ENCODE data around the gene SDSL. TPM values are rescaled to one million over a fixed set of nuclear protein-coding genes. Genes with fewer than 3 reads are reported as not detected.

Gene SDSL
- total and polyA plus RNA-seq, 4 donors: 5.1 to 15.2 (median 12.1) TPM

GRCh38 chr12:113432986-113433385 lies 10.8 kb downstream of the SDSL start:
- H3K27ac ChIP-seq (ENCODE audit: low read depth, low read length): no peak overlapping the region
- DNase-seq (ENCODE audit: low read depth in 4 of 6, low spot score in 6 of 6): peak in 2 of 6 donors; percentile 46 to 55

GRCh38 chr12:113435367-113435766 lies 13.2 kb downstream of the SDSL start:
- peaks cover 14% of the 10 kb centered on the region for H3K4me1 ChIP-seq (ENCODE audit: control insufficient read depth, insufficient read depth, low read length)
- H3K4me3 ChIP-seq (ENCODE audit: low read depth, low read length): no peak overlapping the region
- peaks cover 12% of the 10 kb centered on the region for H3K36me3 ChIP-seq (ENCODE audit: control insufficient read depth, insufficient read depth, low read length)
- H3K27me3 ChIP-seq (ENCODE audit: control insufficient read depth, insufficient read depth, low read length): no peaks in the 10 kb centered on the region
- WGBS (ENCODE audit: insufficient coverage): 78% methylated on average over 3 of the region's 5 CpGs
- no peaks in the 10 kb centered on the region for H3K9me3 ChIP-seq (ENCODE audit: control insufficient read depth, insufficient read depth, low read length)
- no peak for DNase-seq (ENCODE audit: low read depth in 4 of 6, low spot score in 6 of 6)
- no peak overlapping the region for H3K27ac ChIP-seq (ENCODE audit: low read depth, low read length)

More at GRCh38 chr12:113432986-113433385, 10.8 kb downstream of the SDSL start:
- Histone ChIP-seq H3K36me3 (ENCODE audit: control insufficient read depth, insufficient read depth, low read length) (peaks cover 17% of the 10 kb centered on the region), H3K9me3 (ENCODE audit: control insufficient read depth, insufficient read depth, low read length) (no peaks in the 10 kb centered on the region), H3K27me3 (ENCODE audit: control insufficient read depth, insufficient read depth, low read length) (no peaks in the 10 kb centered on the region), H3K4me1 (ENCODE audit: control insufficient read depth, insufficient read depth, low read length) (peaks cover 11% of the 10 kb centered on the region), H3K4me3 (ENCODE audit: low read depth, low read length) (no peak overlapping the region)

GRCh38 chr12:113436586-113436985 lies 14.4 kb downstream of the SDSL start:
- H3K27ac ChIP-seq (ENCODE audit: low read depth, low read length): no peak overlapping the region
- H3K27me3 ChIP-seq (ENCODE audit: control insufficient read depth, insufficient read depth, low read length): no peaks in the 10 kb centered on the region
- DNase-seq (ENCODE audit: low read depth in 4 of 6, low spot score in 6 of 6): no peak
- 87% methylated on average over 6 of the region's 6 CpGs for WGBS (ENCODE audit: insufficient coverage)
- H3K4me3 ChIP-seq (ENCODE audit: low read depth, low read length): no peak overlapping the region
- H3K36me3 ChIP-seq (ENCODE audit: control insufficient read depth, insufficient read depth, low read length): peaks cover 12% of the 10 kb centered on the region
- peaks cover 14% of the 10 kb centered on the region for H3K4me1 ChIP-seq (ENCODE audit: control insufficient read depth, insufficient read depth, low read length)
- no peaks in the 10 kb centered on the region for H3K9me3 ChIP-seq (ENCODE audit: control insufficient read depth, insufficient read depth, low read length)

DNA sequence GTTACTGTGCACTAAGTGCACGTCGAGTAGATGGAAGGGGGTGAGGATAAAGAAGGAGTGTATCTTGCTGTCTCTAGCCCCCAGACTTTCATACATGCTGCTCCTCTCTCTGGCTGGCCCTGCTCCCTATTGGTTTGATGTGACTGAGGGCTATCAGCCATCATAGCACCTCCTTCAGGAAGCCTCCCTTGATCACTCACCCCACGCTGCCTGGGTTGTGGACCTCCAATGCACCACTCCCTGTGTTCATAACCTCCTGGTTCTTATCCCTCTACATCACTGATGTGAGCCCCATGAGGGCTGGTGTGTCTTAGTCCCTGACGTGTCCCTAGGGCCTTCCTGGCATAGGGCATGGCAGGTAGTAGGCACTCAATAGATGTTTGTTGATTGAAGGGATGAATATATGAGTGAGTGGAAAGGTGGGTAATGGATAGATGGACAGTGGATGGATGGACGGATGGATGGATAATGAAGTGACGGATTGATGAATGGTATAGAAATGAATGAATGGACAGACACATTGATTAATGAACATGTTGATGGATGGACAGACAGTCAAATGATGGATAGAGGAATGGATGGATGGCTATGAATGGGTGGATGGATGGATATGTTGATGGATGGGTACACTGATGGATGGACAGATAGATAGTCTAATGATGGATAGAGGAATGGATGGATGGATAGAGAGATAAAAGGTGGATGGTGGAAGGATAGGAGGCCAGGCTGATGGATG lies 15.0 kb downstream of the SDSL start:
- Histone ChIP-seq H3K27me3 (ENCODE audit: control insufficient read depth, insufficient read depth, low read length) (no peaks in the 10 kb centered on the region), H3K4me1 (ENCODE audit: control insufficient read depth, insufficient read depth, low read length) (peaks cover 14% of the 10 kb centered on the region)

GRCh38 chr12:113437729-113438100 lies 15.5 kb downstream of the SDSL start:
- H3K9me3 ChIP-seq (ENCODE audit: control insufficient read depth, insufficient read depth, low read length): no peaks in the 10 kb centered on the region
- H3K36me3 ChIP-seq (ENCODE audit: control insufficient read depth, insufficient read depth, low read length): peaks cover 12% of the 10 kb centered on the region
- peaks cover 14% of the 10 kb centered on the region for H3K4me1 ChIP-seq (ENCODE audit: control insufficient read depth, insufficient read depth, low read length)
- 65% methylated on average over 8 of the region's 9 CpGs for whole genome bisulfite sequencing (ENCODE audit: insufficient coverage)
- no peak for DNase-seq (ENCODE audit: low read depth in 4 of 6, low spot score in 6 of 6)
- no peak overlapping the region for H3K27ac ChIP-seq (ENCODE audit: low read depth, low read length)
- no peak overlapping the region for H3K4me3 ChIP-seq (ENCODE audit: low read depth, low read length)
- no peaks in the 10 kb centered on the region for H3K27me3 ChIP-seq (ENCODE audit: control insufficient read depth, insufficient read depth, low read length)

More for the DNA sequence above, 15.0 kb downstream of the SDSL start:
- DNase-seq (ENCODE audit: low read depth in 4 of 6, low spot score in 6 of 6): no peak
- H3K4me3 ChIP-seq (ENCODE audit: low read depth, low read length): no peak overlapping the region
- H3K27ac ChIP-seq (ENCODE audit: low read depth, low read length): no peak overlapping the region
- 87% methylated on average over 4 of the region's 6 CpGs for WGBS (ENCODE audit: insufficient coverage)
- peaks cover 12% of the 10 kb centered on the region for H3K36me3 ChIP-seq (ENCODE audit: control insufficient read depth, insufficient read depth, low read length)
- no peaks in the 10 kb centered on the region for H3K9me3 ChIP-seq (ENCODE audit: control insufficient read depth, insufficient read depth, low read length)

DNA sequence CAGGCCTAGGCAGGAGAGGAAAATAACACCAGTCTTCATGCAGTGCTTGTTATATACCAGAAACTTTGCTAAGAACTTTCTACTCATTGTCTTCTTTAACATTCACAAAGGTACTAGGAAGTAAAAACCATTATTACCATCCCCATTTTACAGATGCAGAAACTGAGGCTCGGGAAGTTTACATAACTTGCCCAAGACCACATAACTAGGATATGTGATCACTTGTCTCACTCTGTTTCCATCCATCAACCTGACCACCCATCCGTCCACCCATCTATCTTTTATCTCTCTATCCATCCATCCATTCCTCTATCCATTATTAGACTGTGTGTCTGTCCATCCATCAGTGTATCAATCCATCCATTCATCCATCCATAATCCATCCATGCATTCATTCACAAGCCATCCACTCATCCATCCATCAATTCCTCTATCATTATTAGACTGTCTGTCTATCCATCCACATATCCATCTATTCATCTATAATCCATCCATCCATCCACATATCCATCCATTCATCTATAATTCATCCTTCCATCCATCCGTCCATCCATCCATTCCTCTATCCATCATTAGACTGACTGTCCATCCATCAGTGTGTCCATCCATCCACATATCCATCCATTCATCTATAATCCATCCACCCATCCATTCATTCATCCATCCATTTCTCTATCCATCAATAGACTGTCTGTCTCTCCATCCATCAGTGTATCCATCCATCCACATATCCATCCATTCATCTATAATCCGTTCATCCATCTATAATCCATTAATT lies 16.5 kb downstream of the SDSL start:
- no peak for DNase-seq (ENCODE audit: low read depth in 4 of 6, low spot score in 6 of 6)
- H3K4me3 ChIP-seq (ENCODE audit: low read depth, low read length): no peak overlapping the region
- H3K4me1 ChIP-seq (ENCODE audit: control insufficient read depth, insufficient read depth, low read length): peaks cover 6% of the 10 kb centered on the region
- H3K9me3 ChIP-seq (ENCODE audit: control insufficient read depth, insufficient read depth, low read length): no peaks in the 10 kb centered on the region
- no peaks in the 10 kb centered on the region for H3K27me3 ChIP-seq (ENCODE audit: control insufficient read depth, insufficient read depth, low read length)
- WGBS (ENCODE audit: insufficient coverage): 86% methylated on average over 4 of the region's 4 CpGs
- H3K36me3 ChIP-seq (ENCODE audit: control insufficient read depth, insufficient read depth, low read length): peaks cover 12% of the 10 kb centered on the region
- no peak overlapping the region for H3K27ac ChIP-seq (ENCODE audit: low read depth, low read length)

DNA sequence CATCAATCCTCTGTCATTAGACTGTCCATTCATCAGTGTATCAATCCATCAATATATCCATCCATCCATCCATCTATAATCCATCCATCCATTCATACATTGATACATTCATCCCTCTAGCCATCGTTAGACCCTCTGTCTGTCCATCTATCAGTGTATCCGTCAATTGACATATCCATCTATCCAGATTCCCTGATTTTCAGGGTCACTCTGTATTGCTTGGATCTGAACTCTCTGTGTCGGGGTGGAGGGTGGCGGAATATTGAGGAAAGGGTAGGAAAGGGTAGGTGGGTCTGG lies 17.1 kb downstream of the SDSL start:
- H3K9me3 ChIP-seq (ENCODE audit: control insufficient read depth, insufficient read depth, low read length): no peaks in the 10 kb centered on the region
- WGBS (ENCODE audit: insufficient coverage): 14% methylated on average over 1 of the region's 4 CpGs

GRCh38 chr12:113439606-113440030 lies 17.4 kb downstream of the SDSL start:
- H3K27ac ChIP-seq (ENCODE audit: low read depth, low read length): no peak overlapping the region
- H3K9me3 ChIP-seq (ENCODE audit: control insufficient read depth, insufficient read depth, low read length): no peaks in the 10 kb centered on the region

More for the DNA sequence above, 17.1 kb downstream of the SDSL start:
- peaks cover 12% of the 10 kb centered on the region for H3K36me3 ChIP-seq (ENCODE audit: control insufficient read depth, insufficient read depth, low read length)
- H3K4me3 ChIP-seq (ENCODE audit: low read depth, low read length): no peak overlapping the region
- H3K27me3 ChIP-seq (ENCODE audit: control insufficient read depth, insufficient read depth, low read length): no peaks in the 10 kb centered on the region
- peaks cover 3% of the 10 kb centered on the region for H3K4me1 ChIP-seq (ENCODE audit: control insufficient read depth, insufficient read depth, low read length)
- DNase-seq (ENCODE audit: low read depth in 4 of 6, low spot score in 6 of 6): no peak
- H3K27ac ChIP-seq (ENCODE audit: low read depth, low read length): no peak overlapping the region

GRCh38 chr12:113440336-113440735 lies 18.2 kb downstream of the SDSL start:
- no peak for DNase-seq (ENCODE audit: low read depth in 4 of 6, low spot score in 6 of 6)
- 71% methylated on average over 5 of the region's 7 CpGs for WGBS (ENCODE audit: insufficient coverage)
- Histone ChIP-seq H3K27ac (ENCODE audit: low read depth, low read length) (no peak overlapping the region), H3K36me3 (ENCODE audit: control insufficient read depth, insufficient read depth, low read length) (peaks cover 9% of the 10 kb centered on the region), H3K4me1 (ENCODE audit: control insufficient read depth, insufficient read depth, low read length) (peaks cover 3% of the 10 kb centered on the region), H3K4me3 (ENCODE audit: low read depth, low read length) (no peak overlapping the region), H3K9me3 (ENCODE audit: control insufficient read depth, insufficient read depth, low read length) (no peaks in the 10 kb centered on the region), H3K27me3 (ENCODE audit: control insufficient read depth, insufficient read depth, low read length) (no peaks in the 10 kb centered on the region)

More at GRCh38 chr12:113439606-113440030, 17.4 kb downstream of the SDSL start:
- Histone ChIP-seq H3K36me3 (ENCODE audit: control insufficient read depth, insufficient read depth, low read length) (peaks cover 12% of the 10 kb centered on the region), H3K4me3 (ENCODE audit: low read depth, low read length) (no peak overlapping the region), H3K27me3 (ENCODE audit: control insufficient read depth, insufficient read depth, low read length) (no peaks in the 10 kb centered on the region), H3K4me1 (ENCODE audit: control insufficient read depth, insufficient read depth, low read length) (peaks cover 3% of the 10 kb centered on the region)
- WGBS (ENCODE audit: insufficient coverage): 39% methylated on average over 8 of the region's 8 CpGs
- peak in 3 of 6 donors; percentile 45 to 93 (median 81) for DNase-seq (ENCODE audit: low read depth in 4 of 6, low spot score in 6 of 6)
